ENCODE results near the gene EPB41L1. TPM values are rescaled to one million over a fixed set of nuclear protein-coding genes. Genes with fewer than 3 reads are reported as not detected.

Gene EPB41L1
- total and polyA plus RNA-seq, 2 experiments from 2014 or later, result 24.1 to 48.7 TPM

DNA sequence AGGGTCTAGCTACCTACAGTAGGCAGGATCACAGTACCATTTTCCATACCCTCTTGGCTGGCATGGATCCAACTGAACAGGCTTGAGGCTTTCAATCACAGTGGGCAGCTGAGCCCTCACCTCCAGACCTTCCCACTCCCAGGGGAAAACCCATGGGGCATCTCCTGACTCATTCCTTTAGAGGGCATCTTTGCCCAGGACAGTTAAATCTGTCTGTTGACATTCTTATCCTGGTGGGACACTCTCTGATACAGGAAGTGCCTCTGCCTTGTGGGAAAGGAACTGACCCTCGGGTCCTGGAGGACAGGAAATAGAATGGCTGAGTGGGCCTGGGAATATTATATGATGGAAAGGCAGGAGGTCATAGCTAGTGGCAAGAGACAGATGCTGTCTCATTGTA lies 10.2 kb upstream of the EPB41L1 start (continued):
- TF ChIP-seq, protein P1, sequence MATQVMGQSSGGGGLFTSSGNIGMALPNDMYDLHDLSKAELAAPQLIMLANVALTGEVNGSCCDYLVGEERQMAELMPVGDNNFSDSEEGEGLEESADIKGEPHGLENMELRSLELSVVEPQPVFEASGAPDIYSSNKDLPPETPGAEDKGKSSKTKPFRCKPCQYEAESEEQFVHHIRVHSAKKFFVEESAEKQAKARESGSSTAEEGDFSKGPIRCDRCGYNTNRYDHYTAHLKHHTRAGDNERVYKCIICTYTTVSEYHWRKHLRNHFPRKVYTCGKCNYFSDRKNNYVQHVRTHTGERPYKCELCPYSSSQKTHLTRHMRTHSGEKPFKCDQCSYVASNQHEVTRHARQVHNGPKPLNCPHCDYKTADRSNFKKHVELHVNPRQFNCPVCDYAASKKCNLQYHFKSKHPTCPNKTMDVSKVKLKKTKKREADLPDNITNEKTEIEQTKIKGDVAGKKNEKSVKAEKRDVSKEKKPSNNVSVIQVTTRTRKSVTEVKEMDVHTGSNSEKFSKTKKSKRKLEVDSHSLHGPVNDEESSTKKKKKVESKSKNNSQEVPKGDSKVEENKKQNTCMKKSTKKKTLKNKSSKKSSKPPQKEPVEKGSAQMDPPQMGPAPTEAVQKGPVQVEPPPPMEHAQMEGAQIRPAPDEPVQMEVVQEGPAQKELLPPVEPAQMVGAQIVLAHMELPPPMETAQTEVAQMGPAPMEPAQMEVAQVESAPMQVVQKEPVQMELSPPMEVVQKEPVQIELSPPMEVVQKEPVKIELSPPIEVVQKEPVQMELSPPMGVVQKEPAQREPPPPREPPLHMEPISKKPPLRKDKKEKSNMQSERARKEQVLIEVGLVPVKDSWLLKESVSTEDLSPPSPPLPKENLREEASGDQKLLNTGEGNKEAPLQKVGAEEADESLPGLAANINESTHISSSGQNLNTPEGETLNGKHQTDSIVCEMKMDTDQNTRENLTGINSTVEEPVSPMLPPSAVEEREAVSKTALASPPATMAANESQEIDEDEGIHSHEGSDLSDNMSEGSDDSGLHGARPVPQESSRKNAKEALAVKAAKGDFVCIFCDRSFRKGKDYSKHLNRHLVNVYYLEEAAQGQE (IDR thresholded peaks at IDR 0.05; ENCODE audit: unreplicated experiment), result no peak
- no peak for TF ChIP-seq JUNB (IDR thresholded peaks at IDR 0.05; ENCODE audit: unreplicated experiment)
- no peak for TF ChIP-seq NANOG (IDR thresholded peaks at IDR 0.05; ENCODE audit: borderline replicate concordance)

DNA sequence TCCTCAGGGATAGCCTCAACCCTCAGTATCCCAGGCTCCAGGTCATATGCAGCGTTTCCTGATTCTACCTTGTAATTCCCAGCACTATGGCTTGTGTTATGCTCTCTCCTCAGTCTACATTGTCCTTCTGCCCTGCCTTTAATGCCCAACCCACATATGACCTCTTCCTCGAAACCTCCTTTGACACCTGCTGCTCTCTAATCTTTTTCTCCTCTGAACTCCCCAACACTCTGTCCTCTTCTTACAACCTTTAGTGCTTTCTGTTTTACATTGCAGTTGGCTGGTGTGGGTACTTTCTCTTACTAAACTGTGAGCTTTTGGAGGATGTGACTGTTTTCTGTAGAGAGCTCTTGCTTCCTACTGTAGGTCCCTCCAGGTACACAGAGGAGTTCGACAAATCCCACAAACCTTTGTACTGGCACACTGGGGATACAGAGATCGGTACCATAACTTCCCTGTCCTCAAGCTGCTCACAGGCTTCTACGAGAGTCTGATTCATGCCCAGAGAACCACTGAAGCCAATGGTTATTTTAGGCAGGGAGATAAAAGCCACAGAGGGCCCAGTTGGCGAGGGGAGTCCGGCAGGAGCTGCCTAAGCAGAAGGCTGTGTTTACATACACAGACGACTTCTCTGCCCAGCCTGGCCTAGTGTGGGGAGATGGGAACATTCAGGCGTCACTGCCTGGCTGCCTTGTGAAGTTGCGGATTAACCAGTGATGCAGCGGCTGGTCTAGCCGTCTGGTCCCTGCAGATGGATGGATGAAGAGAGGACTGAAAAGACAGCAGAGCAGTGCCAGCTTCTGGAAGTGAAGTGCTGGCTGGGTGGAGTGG lies 8.4 kb upstream of the EPB41L1 start:
- no peak overlapping the region for H3K27ac Mint-ChIP-seq
- no peaks in the 10 kb centered on the region for H3K27me3 ChIP-seq (ENCODE audit: insufficient read depth)
- DNase-seq (ENCODE audit: low spot score), result no peak
- no peak for TF ChIP-seq EZH2 (IDR thresholded peaks at IDR 0.05; ENCODE audit: low read depth, unreplicated experiment)
- no peak for TF ChIP-seq ZNF331 (CRISPR knock-in tag; IDR thresholded peaks at IDR 0.05; ENCODE audit: low read depth)
- TF ChIP-seq, protein P1 (IDR thresholded peaks at IDR 0.05; ENCODE audit: unreplicated experiment), result no peak
- TF ChIP-seq STAT1 (IDR thresholded peaks at IDR 0.05; ENCODE audit: unreplicated experiment), result no peak
- TF ChIP-seq JUNB (IDR thresholded peaks at IDR 0.05; ENCODE audit: unreplicated experiment), result no peak
- no peak for TF ChIP-seq ZNF462 (CRISPR knock-in tag; IDR thresholded peaks at IDR 0.05)
- TF ChIP-seq, protein P2, sequence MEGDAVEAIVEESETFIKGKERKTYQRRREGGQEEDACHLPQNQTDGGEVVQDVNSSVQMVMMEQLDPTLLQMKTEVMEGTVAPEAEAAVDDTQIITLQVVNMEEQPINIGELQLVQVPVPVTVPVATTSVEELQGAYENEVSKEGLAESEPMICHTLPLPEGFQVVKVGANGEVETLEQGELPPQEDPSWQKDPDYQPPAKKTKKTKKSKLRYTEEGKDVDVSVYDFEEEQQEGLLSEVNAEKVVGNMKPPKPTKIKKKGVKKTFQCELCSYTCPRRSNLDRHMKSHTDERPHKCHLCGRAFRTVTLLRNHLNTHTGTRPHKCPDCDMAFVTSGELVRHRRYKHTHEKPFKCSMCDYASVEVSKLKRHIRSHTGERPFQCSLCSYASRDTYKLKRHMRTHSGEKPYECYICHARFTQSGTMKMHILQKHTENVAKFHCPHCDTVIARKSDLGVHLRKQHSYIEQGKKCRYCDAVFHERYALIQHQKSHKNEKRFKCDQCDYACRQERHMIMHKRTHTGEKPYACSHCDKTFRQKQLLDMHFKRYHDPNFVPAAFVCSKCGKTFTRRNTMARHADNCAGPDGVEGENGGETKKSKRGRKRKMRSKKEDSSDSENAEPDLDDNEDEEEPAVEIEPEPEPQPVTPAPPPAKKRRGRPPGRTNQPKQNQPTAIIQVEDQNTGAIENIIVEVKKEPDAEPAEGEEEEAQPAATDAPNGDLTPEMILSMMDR (conservative IDR thresholded peaks at IDR 0.05; ENCODE audit: low read depth in 2 of 2), result no peak

More for the DNA sequence above, 8.4 kb upstream of the EPB41L1 start:
- Mint-ChIP-seq H3K4me3 (no peak overlapping the region), H3K27me3 (ENCODE audit: insufficient read depth, low read depth, poor library complexity) (peaks cover 2% of the 10 kb centered on the region), H3K9me3 (no peaks in the 10 kb centered on the region), H3K36me3 (ENCODE audit: low read depth) (no peaks in the 10 kb centered on the region), H3K4me1 (peaks cover 2% of the 10 kb centered on the region; the same call in 1 of the 3 replicates)
- Histone ChIP-seq H3K4me2 (no peak overlapping the region), H3K36me3 (ENCODE audit: insufficient read depth) (no peaks in the 10 kb centered on the region), H3F3A (replicated peaks; ENCODE audit: low read depth) (no peaks in the 10 kb centered on the region), H3K79me2 (replicated peaks; ENCODE audit: insufficient read depth) (no peaks in the 10 kb centered on the region), H2AFZ (no peak overlapping the region), H3K27ac (ENCODE audit: low read depth) (no peak overlapping the region), H4K20me1 (replicated peaks; ENCODE audit: insufficient read depth) (no peaks in the 10 kb centered on the region), H3K4me3 (no peak overlapping the region), H3K4me1 (ENCODE audit: insufficient read depth) (no peaks in the 10 kb centered on the region), H3K9me2 (ENCODE audit: insufficient read depth) (no peaks in the 10 kb centered on the region)
- no peak for ATAC-seq
